HS-27A (cell line): ENCODE data around the gene KRT4.

Experiments
- DNase-seq: peaks from one replicate; pipeline ENCODE4 v3.0.0-alpha.2; 2012; ENCODE audit warnings: low read depth, missing footprints

KRT4 gene

GRCh38 chr12:52836491-52837412 lies 22.8 kb upstream of the KRT4 start:
- DNase-seq: no peak

- no peak for DNase-seq
These were observed 22.1 kb upstream of the KRT4 start for GRCh38 chr12:52836042-52836466.

GRCh38 chr12:52835271-52836041 lies 21.5 kb upstream of the KRT4 start:
- DNase-seq: no peak

GRCh38 chr12:52834727-52835001 lies 20.7 kb upstream of the KRT4 start:
- DNase-seq: no peak

GRCh38 chr12:52833922-52834726 lies 20.2 kb upstream of the KRT4 start, which contains the start of gene KRT79:
TSS of gene KRT79 (minus strand) at chr12:52834311. CDS start at chr12:52834260, 51 bp downstream.
- DNase-seq: no peak

GRCh38 chr12:52832985-52833905 lies 19.3 kb upstream of the KRT4 start:
- no peak for DNase-seq

GRCh38 chr12:52832451-52832850 lies 18.5 kb upstream of the KRT4 start:
- DNase-seq: no peak

GRCh38 chr12:52831251-52831650 lies 17.3 kb upstream of the KRT4 start:
- DNase-seq: no peak

- DNase-seq: no peak
These were observed 16.3 kb upstream of the KRT4 start for GRCh38 chr12:52829986-52830770.

- no peak for DNase-seq
These were observed 14.7 kb upstream of the KRT4 start for GRCh38 chr12:52828591-52829021.

- no peak for DNase-seq
These were observed 14.2 kb upstream of the KRT4 start for GRCh38 chr12:52828156-52828555.

- no peak for DNase-seq
These were observed 13.7 kb upstream of the KRT4 start for GRCh38 chr12:52827499-52828090.

GRCh38 chr12:52826611-52827498 lies 12.9 kb upstream of the KRT4 start:
- DNase-seq: no peak

GRCh38 chr12:52825961-52826360 lies 12.0 kb upstream of the KRT4 start:
- DNase-seq: no peak

- no peak for DNase-seq
These were observed 11.0 kb upstream of the KRT4 start for GRCh38 chr12:52824741-52825410.

GRCh38 chr12:52823761-52824450 lies 10.0 kb upstream of the KRT4 start:
- DNase-seq: no peak

- DNase-seq: no peak
These were observed 9.0 kb upstream of the KRT4 start for GRCh38 chr12:52822771-52823510.
